GM12878 (cell line): ENCODE measurements around the gene FSD1L. TPM values are rescaled to one million over a fixed set of nuclear protein-coding genes. Genes with fewer than 3 reads are reported as not detected.

Source experiments
- ATAC-seq: fragments of 200-7000 bp; cut with Tn5 transposase; 3 replicates; pipeline ENCODE4 v1.9.1; 2020; ENCODE audit warnings: mild to moderate bottlenecking, moderate library complexity
- BruUV-seq: library from RNA; stranded (reverse); fragments of 400-500 nt; replicated peaks from 2 replicates; lab custom pipeline; 2021; lab: Mats Ljungman, UMichigan
- CTCF ChIA-PET: fragments of 300-600 bp; sonication (Branson Sonifier 250); formaldehyde crosslinking; extraction: SDS; loops from one replicate; lab custom pipeline; 2021; ENCODE audit warnings: inconsistent platforms; lab: Yijun Ruan, JAX
- POLR2A ChIA-PET: fragments of 350-600 bp; formaldehyde crosslinking; extraction: SDS; loops from one replicate; lab custom pipeline; 2021; ENCODE audit warnings: inconsistent platforms; lab: Charles Lee
- RAD21 ChIA-PET: fragments of 300-600 bp; sonication (Branson Sonifier 250); formaldehyde crosslinking; loops from one replicate; lab custom pipeline; 2023; ENCODE audit warnings: antibody characterized with exemption; ENCODE audit not compliant: unreplicated experiment; lab: Charles Lee
- SMC1A ChIA-PET: fragments of 300-600 bp; sonication (Branson Sonifier 250); formaldehyde crosslinking; loops from one replicate; lab custom pipeline; 2023; ENCODE audit not compliant: unreplicated experiment, uncharacterized antibody; lab: Charles Lee
- DNase-seq: peaks from one replicate; pipeline ENCODE4 v3.0.0-alpha.2; 2011; ENCODE audit warnings: low read depth, low spot score
- FAIRE-seq: peaks from 3 replicates; lab custom pipeline; 2011; peaks lifted over from hg19 to GRCh38; lab: Jason Lieb, UNC
- H2AFZ ChIP-seq: 2 replicates; pipeline ENCODE4 v1.6.0; 2011; ENCODE audit warnings: low read depth, low read length, control low read depth; ENCODE audit not compliant: control insufficient read depth
- H3K27ac ChIP-seq: 2 replicates; pipeline ENCODE4 v1.5.1; 2011; ENCODE audit warnings: control low read depth; ENCODE audit not compliant: control insufficient read depth, insufficient read depth
- H3K27me3 ChIP-seq, 2 experiments: replicated peaks in 1 of 2; 2 replicates each; pipeline versions ENCODE4 v1.6.0 to v1.6.1; 2011; ENCODE audit warnings: low read length in 1 of 2; ENCODE audit not compliant: control insufficient read depth in 2 of 2, insufficient read depth in 2 of 2
- H3K36me3 ChIP-seq, 2 experiments: 2 replicates each; pipeline ENCODE4 v1.5.1; 2011; ENCODE audit warnings: low read length in 1 of 2; ENCODE audit not compliant: control insufficient read depth in 2 of 2, insufficient read depth in 2 of 2
- H3K4me1 ChIP-seq: 2 replicates; pipeline ENCODE4 v1.6.1; 2011; ENCODE audit warnings: mild to moderate bottlenecking, low read length, moderate library complexity, mixed read lengths; ENCODE audit not compliant: control insufficient read depth, insufficient read depth
- H3K4me2 ChIP-seq: 2 replicates; pipeline ENCODE4 v1.6.0; 2011; ENCODE audit warnings: control low read depth; ENCODE audit not compliant: control insufficient read depth, insufficient read depth
- H3K4me3 ChIP-seq: fragments of 200-600 bp; sonication (generic); 2 replicates; pipeline ENCODE4 v1.5.1; 2016
- H3K79me2 ChIP-seq: 2 replicates; pipeline ENCODE4 v1.6.0; 2011; ENCODE audit warnings: low read length; ENCODE audit not compliant: control insufficient read depth, insufficient read depth
- H3K9ac ChIP-seq: 2 replicates; pipeline ENCODE4 v1.8.0; 2011; ENCODE audit warnings: low read length, control low read depth, mixed read lengths; ENCODE audit not compliant: control insufficient read depth, insufficient read depth
- H3K9me3 ChIP-seq: replicated peaks from 3 replicates; pipeline ENCODE4 v1.5.1; 2011; ENCODE audit warnings: mild to moderate bottlenecking, low read length; ENCODE audit not compliant: control insufficient read depth, insufficient read depth
- H4K20me1 ChIP-seq: 2 replicates; pipeline ENCODE4 v1.6.0; 2011; ENCODE audit not compliant: control insufficient read depth, insufficient read depth
- ATF2 ChIP-seq: IDR thresholded peaks from 2 replicates; pipeline ENCODE4 v1.6.1; 2012; ENCODE audit warnings: low read length, inconsistent platforms
- CBX3 ChIP-seq: fragments of 200-600 bp; sonication (generic); IDR thresholded peaks from 2 replicates; pipeline ENCODE4 v1.6.1; 2016; ENCODE audit warnings: low read depth, borderline replicate concordance
- E4F1 ChIP-seq: fragments of 450-650 bp; IDR thresholded peaks from 2 replicates; pipeline ENCODE4 v1.6.1; 2018; ENCODE audit warnings: borderline replicate concordance, mild to moderate bottlenecking; ENCODE audit not compliant: partially characterized antibody
- NFXL1 ChIP-seq: fragments of 450-650 bp; IDR thresholded peaks from 2 replicates; pipeline ENCODE4 v1.6.1; 2017; ENCODE audit warnings: antibody characterized with exemption, mild to moderate bottlenecking, borderline replicate concordance
- ZSCAN29 ChIP-seq: fragments of 450-650 bp; IDR thresholded peaks from 2 replicates; pipeline ENCODE4 v1.6.1; 2017; ENCODE audit warnings: mild to moderate bottlenecking, moderate library complexity
- WGBS: methylation state at CpG from one replicate; pipeline ENCODE4 v1.1.6; 2016; ENCODE audit warnings: low lambda C conversion rate; ENCODE audit not compliant: insufficient replicate concordance, insufficient coverage; ENCODE audit errors: missing lambda C conversion rate; 5-methylcytosine and 5-hydroxymethylcytosine counted together
- in situ Hi-C: fragments of 300-500 bp; cut with MboI; formaldehyde crosslinking; loops from 9 replicates; pipeline ENCODE4 v1.14.3; 2018; ENCODE audit warnings: mixed read lengths
- intact Hi-C: fragments of 100-400 bp; cut with micrococcal nuclease; formaldehyde crosslinking; loops from one replicate; pipeline ENCODE4 v1.14.2; 2022; ENCODE audit not compliant: unreplicated experiment
- polyA plus RNA-seq, 11 experiments: library from polyadenylated mRNA; depleted of rRNA in 4 of 11; unstranded in 6 of 11; stranded (reverse) in 5 of 11; fragments of >200 nt; fragmentation: Nextera tagmentation in 4 of 11; fragmentation: Illumina TruSeq in 1 of 11; extraction: Ambion mirVana in 4 of 11; extraction: Trizol in 1 of 11; gene quantifications; 1 replicate in 1 of 11; 2 replicates in 10 of 11; pipeline versions ENCODE4 v1.2.1 to v1.2.3, GENCODE V29; 2011 to 2016; ENCODE audit warnings: inconsistent platforms in 2 of 11, missing spikeins in 2 of 11, low read depth in 1 of 11
- total RNA-seq, 4 experiments: library from RNA; depleted of rRNA in 3 of 4; stranded (reverse); fragments of >200 nt in 3 of 4; fragmentation: Illumina TruSeq in 1 of 4; extraction: Trizol in 1 of 4; gene quantifications; 2 replicates each; pipeline versions ENCODE4 v1.2.1 to v1.2.3, GENCODE V29; 2013 to 2021

The FSD1L gene
- total and polyA plus RNA-seq, 10 of the 15 experiments (the other 5 are each of a cell fraction or from before 2014, with no cell fraction given), result 11.9 to 52.4 (median 17.0) TPM

GRCh38 chr9:105436783-105437182, 11.1 kb upstream of the FSD1L start:
- Histone ChIP-seq H3K4me1 (no peaks in the 10 kb centered on the region), H3K36me3 (no peaks in the 10 kb centered on the region), H3K4me2 (no peak overlapping the region), H3K9ac (no peak overlapping the region), H3K4me3 (no peak overlapping the region), H3K27me3 (no peaks in the 10 kb centered on the region), H4K20me1 (no peaks in the 10 kb centered on the region), H2AFZ (no peak overlapping the region)
- ATAC-seq (no peak), FAIRE-seq (no peak), DNase-seq (no peak)
- no TSS peak for BruUV-seq
- ChIA-PET CTCF (no interaction called here), POLR2A (interaction anchor here (0.6 kb wide), 1 partner anchor 590 kb away, joined by 3 read pairs; no protein-coding TSS in a partner anchor)
- TF ChIP-seq NFXL1, result no peak
- TF ChIP-seq E4F1, result no peak
- no peak for TF ChIP-seq CBX3
- TF ChIP-seq ATF2, result no peak
- no peak for TF ChIP-seq ZSCAN29
- TF ChIP-seq, all 136 proteins: peak for 0
- H3K79me2 ChIP-seq, result no peaks in the 10 kb centered on the region
- ChIA-PET RAD21 (interaction anchor here (0.9 kb wide), 1 partner anchor 10 kb away, joined by 3 read pairs; no protein-coding TSS in a partner anchor), SMC1A (no interaction called here)
- WGBS, result 48% methylated on average over 4 of the region's 4 CpGs
- H3K27ac ChIP-seq, result no peak overlapping the region
- intact Hi-C loops (no loop called here), in situ Hi-C loops (no loop called here)
- H3K9me3 ChIP-seq, result no peaks in the 10 kb centered on the region; the same call in 2 of the 3 replicates
